Loucy (cell line): Measurements from ENCODE around the gene CYB5R3.

Experiments used
- CTCF ChIP-seq: fragments of 200-600 bp; sonication (generic); conservative IDR thresholded peaks from 2 replicates; pipeline ENCODE4 v1.5.1; 2014; ENCODE audit warnings: mild to moderate bottlenecking, antibody characterized with exemption, low read length
- EZH2phosphoT487 ChIP-seq: fragments of 200-600 bp; IDR thresholded peaks from 2 replicates; pipeline ENCODE4 v1.6.1; 2018; ENCODE audit warnings: antibody characterized with exemption, mild to moderate bottlenecking, moderate library complexity, borderline replicate concordance

GRCh38 chr22:42630211-42630610 lies 19.0 kb downstream of the CYB5R3 start:
- TF ChIP-seq CTCF (no peak), EZH2phosphoT487 (no peak)
